Measurements from ENCODE around the gene CCDC170. TPM values are rescaled to one million over a fixed set of nuclear protein-coding genes. Genes with fewer than 3 reads are reported as not detected.

CCDC170 gene
- total RNA-seq, 1 experiment from 2014 or later = not detected

DNA sequence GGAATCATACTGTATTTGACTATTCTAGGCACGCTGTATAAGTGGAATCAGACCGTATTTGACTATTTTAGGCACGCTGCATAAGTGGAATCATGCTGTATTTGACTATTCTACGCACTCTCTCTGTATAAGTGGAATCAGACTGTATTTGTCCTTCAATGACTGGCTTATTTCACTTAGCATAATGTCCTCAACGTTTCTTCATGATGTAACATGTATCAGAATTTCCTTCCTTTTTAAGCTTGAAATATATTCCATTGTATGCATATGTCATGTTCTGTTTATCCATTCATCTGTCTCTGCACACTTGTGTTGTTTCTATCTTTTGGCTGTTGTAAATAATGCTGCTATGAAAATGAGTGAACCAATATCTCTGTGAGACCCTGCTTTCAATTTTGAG lies 5.7 kb downstream of the CCDC170 start:
- ChIA-PET CTCF (no interaction called here), POLR2A (no interaction called here)
- DNase-seq (ENCODE audit: low read depth, low spot score) = no peak
- in situ Hi-C loops (cut with HindIII; ENCODE audit: low pct_unique_long_range_greater_than_20kb, low sequenced_read_pairs) (no loop called here), intact Hi-C loops (cut with micrococcal nuclease; ENCODE audit: unreplicated experiment) (no loop called here)
- Histone ChIP-seq H3K4me1 (ENCODE audit: control insufficient read depth, insufficient read depth, low read length) (no peaks in the 10 kb centered on the region; the same call in 1 of the 2 replicates), H3K4me3 (ENCODE audit: low read depth in 2 of 2, low read length in 2 of 2) (no peak overlapping the region), H3K9me3 (ENCODE audit: control insufficient read depth, insufficient read depth, low read depth, low read length) (no peaks in the 10 kb centered on the region), H3K27ac (ENCODE audit: low read length) (no peak overlapping the region), H3K36me3 (ENCODE audit: control insufficient read depth, insufficient read depth, low read length) (no peaks in the 10 kb centered on the region), H3K27me3 (ENCODE audit: control insufficient read depth, insufficient read depth, low read length) (peaks cover 25% of the 10 kb centered on the region)
- no peak for ATAC-seq
- no peak for TF ChIP-seq REST (IDR thresholded peaks at IDR 0.05; ENCODE audit: insufficient read depth in 1 of 2, low read depth in 2 of 2, low read length in 1 of 2)
- no peak for TF ChIP-seq POLR2AphosphoS5 (IDR thresholded peaks at IDR 0.05; ENCODE audit: low read depth, low read length)
- no peak for TF ChIP-seq TCF7L2 (IDR thresholded peaks at IDR 0.05; ENCODE audit: low read depth, low read length)
- TF ChIP-seq SIN3A (IDR thresholded peaks at IDR 0.05; ENCODE audit: borderline replicate concordance, insufficient read depth, low read depth, low read length) = no peak
- TF ChIP-seq, protein P1, sequence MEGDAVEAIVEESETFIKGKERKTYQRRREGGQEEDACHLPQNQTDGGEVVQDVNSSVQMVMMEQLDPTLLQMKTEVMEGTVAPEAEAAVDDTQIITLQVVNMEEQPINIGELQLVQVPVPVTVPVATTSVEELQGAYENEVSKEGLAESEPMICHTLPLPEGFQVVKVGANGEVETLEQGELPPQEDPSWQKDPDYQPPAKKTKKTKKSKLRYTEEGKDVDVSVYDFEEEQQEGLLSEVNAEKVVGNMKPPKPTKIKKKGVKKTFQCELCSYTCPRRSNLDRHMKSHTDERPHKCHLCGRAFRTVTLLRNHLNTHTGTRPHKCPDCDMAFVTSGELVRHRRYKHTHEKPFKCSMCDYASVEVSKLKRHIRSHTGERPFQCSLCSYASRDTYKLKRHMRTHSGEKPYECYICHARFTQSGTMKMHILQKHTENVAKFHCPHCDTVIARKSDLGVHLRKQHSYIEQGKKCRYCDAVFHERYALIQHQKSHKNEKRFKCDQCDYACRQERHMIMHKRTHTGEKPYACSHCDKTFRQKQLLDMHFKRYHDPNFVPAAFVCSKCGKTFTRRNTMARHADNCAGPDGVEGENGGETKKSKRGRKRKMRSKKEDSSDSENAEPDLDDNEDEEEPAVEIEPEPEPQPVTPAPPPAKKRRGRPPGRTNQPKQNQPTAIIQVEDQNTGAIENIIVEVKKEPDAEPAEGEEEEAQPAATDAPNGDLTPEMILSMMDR (IDR thresholded peaks at IDR 0.05) = no peak
- BruUV-seq (replicated peaks) = no TSS peak

DNA sequence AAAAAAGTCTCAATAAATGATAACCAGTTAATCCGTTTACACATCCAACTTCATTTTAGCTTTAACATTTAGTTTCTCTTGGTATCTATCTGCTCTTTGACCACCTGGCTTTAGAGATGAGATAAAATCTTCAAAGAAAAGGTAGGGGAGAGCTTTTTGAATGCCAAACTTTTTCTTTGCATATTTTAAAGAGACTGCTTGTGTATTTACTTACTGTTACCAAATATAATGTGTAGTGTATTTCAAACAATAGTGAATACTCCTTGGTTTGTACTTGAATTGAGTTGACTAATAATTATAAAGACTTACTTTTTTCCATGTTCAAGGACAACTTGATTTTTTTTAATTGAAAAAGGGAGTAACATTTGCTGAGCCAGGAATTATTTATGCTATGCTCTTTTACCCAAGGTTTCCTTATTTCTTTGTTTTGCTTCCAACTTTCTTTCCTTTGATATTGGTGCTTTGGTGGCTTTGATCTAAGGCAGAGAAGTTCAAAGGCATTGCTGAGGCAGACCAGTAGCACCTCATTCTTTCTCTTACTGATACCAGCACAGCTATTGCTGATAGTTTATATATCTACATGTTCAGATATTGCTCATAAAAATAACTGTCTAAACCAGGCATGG lies 7.8 kb downstream of the CCDC170 start:
- no TSS peak for BruUV-seq (replicated peaks)
- CTCF ChIA-PET = no interaction called here
- Histone ChIP-seq H3K9me3 (ENCODE audit: control insufficient read depth, insufficient read depth, low read depth, low read length) (no peaks in the 10 kb centered on the region), H3K4me1 (ENCODE audit: control insufficient read depth, insufficient read depth, low read length) (no peaks in the 10 kb centered on the region), H3K27ac (ENCODE audit: low read length) (no peak overlapping the region), H3K36me3 (ENCODE audit: control insufficient read depth, insufficient read depth, low read length) (no peaks in the 10 kb centered on the region), H3K27me3 (ENCODE audit: control insufficient read depth, insufficient read depth, low read length) (peaks cover 5% of the 10 kb centered on the region), H3K4me3 (ENCODE audit: low read depth in 2 of 2, low read length in 2 of 2) (no peak overlapping the region)
- in situ Hi-C loops (cut with HindIII; ENCODE audit: low pct_unique_long_range_greater_than_20kb, low sequenced_read_pairs) (no loop called here), intact Hi-C loops (cut with micrococcal nuclease; ENCODE audit: unreplicated experiment) (no loop called here)
- no peak for ATAC-seq
- DNase-seq (ENCODE audit: low read depth, low spot score) = no peak
- POLR2A ChIA-PET = no interaction called here
- no peak for TF ChIP-seq POLR2AphosphoS5 (IDR thresholded peaks at IDR 0.05; ENCODE audit: low read depth, low read length)
- TF ChIP-seq TCF7L2 (IDR thresholded peaks at IDR 0.05; ENCODE audit: low read depth, low read length) = no peak
- TF ChIP-seq, protein P1 (IDR thresholded peaks at IDR 0.05) = no peak
- no peak for TF ChIP-seq SIN3A (IDR thresholded peaks at IDR 0.05; ENCODE audit: borderline replicate concordance, insufficient read depth, low read depth, low read length)
- TF ChIP-seq REST (IDR thresholded peaks at IDR 0.05; ENCODE audit: insufficient read depth in 1 of 2, low read depth in 2 of 2, low read length in 1 of 2) = no peak

Data from Panc1 (cell line).